SK-N-SH (cell line): ENCODE results near the gene CBFA2T2. TPM values are rescaled to one million over a fixed set of nuclear protein-coding genes. Genes with fewer than 3 reads are reported as not detected.

Experiments
- CTCF ChIA-PET: fragments of 300-600, 350-600 bp; formaldehyde crosslinking; extraction: SDS; loops from one replicate; lab custom pipeline; 2021; lab: Yijun Ruan, JAX
- POLR2A ChIA-PET: fragments of 350-600 bp; sonication (Branson Sonifier 250); formaldehyde crosslinking; extraction: SDS; loops from one replicate; lab custom pipeline; 2020; ENCODE audit warnings: antibody characterized with exemption, inconsistent platforms; lab: Yijun Ruan, JAX
- DNase-seq: peaks from one replicate; pipeline ENCODE4 v3.0.0; 2012
- H2AFZ ChIP-seq: fragments of 200-600 bp; sonication (generic); 2 replicates; pipeline ENCODE4 v1.8.1; 2016; ENCODE audit warnings: antibody characterized with exemption, mild to moderate bottlenecking, low read depth
- H3F3A ChIP-seq: fragments of 200-600 bp; sonication (generic); replicated peaks from 2 replicates; pipeline ENCODE3; 2016; ENCODE audit warnings: antibody characterized with exemption, mild to moderate bottlenecking; ENCODE audit not compliant: insufficient read depth
- H3K27ac ChIP-seq, 2 experiments: fragments of 200-500 bp in 1 of 2; fragments of 200-600 bp in 1 of 2; sonication (Bioruptor generic) in 1 of 2; sonication (generic), shearing (Covaris generic) in 1 of 2; 2 replicates each; pipeline versions ENCODE4 v1.5.1 to v1.6.1; 2014 to 2016; ENCODE audit warnings: low read depth in 2 of 2, inconsistent platforms in 1 of 2, low read length in 1 of 2, mild to moderate bottlenecking in 1 of 2, mixed read lengths in 1 of 2
- H3K27me3 ChIP-seq: fragments of 200-600 bp; sonication (generic), shearing (Covaris generic); 2 replicates; pipeline ENCODE4 v1.6.1; 2016; ENCODE audit warnings: mixed run types; ENCODE audit not compliant: insufficient read depth
- H3K36me3 ChIP-seq, 2 experiments: fragments of 200-500 bp in 1 of 2; fragments of 200-600 bp in 1 of 2; sonication (Bioruptor generic) in 1 of 2; sonication (generic) in 1 of 2; replicated peaks in 1 of 2; 2 replicates each; pipeline versions ENCODE3 to v1.5.1; 2014 to 2016; ENCODE audit warnings: low read length in 1 of 2, mild to moderate bottlenecking in 1 of 2; ENCODE audit not compliant: insufficient read depth in 2 of 2, control insufficient read depth in 1 of 2
- H3K4me1 ChIP-seq, 2 experiments: fragments of 200-500 bp in 1 of 2; fragments of 200-600 bp in 1 of 2; sonication (Bioruptor generic) in 1 of 2; sonication (generic), shearing (Covaris generic) in 1 of 2; 2 replicates each; pipeline versions ENCODE4 v1.5.1 to v1.6.1; 2014 to 2016; ENCODE audit warnings: low read depth in 1 of 2, low read length in 1 of 2, mixed run types in 1 of 2; ENCODE audit not compliant: insufficient read depth in 2 of 2, control insufficient read depth in 1 of 2
- H3K4me2 ChIP-seq: fragments of 200-600 bp; sonication (generic), shearing (Covaris generic); 2 replicates; pipeline ENCODE4 v1.6.1; 2017; ENCODE audit warnings: mixed run types
- H3K4me3 ChIP-seq, 2 experiments: fragments of 200-500 bp in 1 of 2; fragments of 200-600 bp in 1 of 2; sonication (Bioruptor generic) in 1 of 2; sonication (generic), shearing (Covaris generic) in 1 of 2; 2 replicates each; pipeline versions ENCODE4 v1.5.1 to v1.8.1; 2014 to 2016; ENCODE audit warnings: low read depth in 2 of 2, inconsistent platforms in 1 of 2, low read length in 1 of 2, mild to moderate bottlenecking in 1 of 2, mixed read lengths in 1 of 2, moderate library complexity in 1 of 2
- H3K79me2 ChIP-seq: fragments of 200-600 bp; sonication (generic); 2 replicates; pipeline ENCODE4 v1.8.1; 2017; ENCODE audit warnings: mild to moderate bottlenecking; ENCODE audit not compliant: insufficient read depth
- H3K9ac ChIP-seq: fragments of 200-600 bp; sonication (generic); 2 replicates; pipeline ENCODE4 v1.6.1; 2017; ENCODE audit warnings: mixed run types
- H3K9me2 ChIP-seq: fragments of 200-600 bp; sonication (generic); 2 replicates; pipeline ENCODE4 v1.6.1; 2017; ENCODE audit warnings: mixed run types
- H3K9me3 ChIP-seq: fragments of 200-600 bp; sonication (generic); 2 replicates; pipeline ENCODE4 v1.6.1; 2017; ENCODE audit warnings: mixed run types, mild to moderate bottlenecking, moderate library complexity
- H4K20me1 ChIP-seq: fragments of 200-600 bp; sonication (generic); 2 replicates; pipeline ENCODE4 v1.6.1; 2017; ENCODE audit warnings: mild to moderate bottlenecking, mixed run types; ENCODE audit not compliant: insufficient read depth
- ELF1 ChIP-seq: IDR thresholded peaks from 2 replicates; pipeline ENCODE4 v1.4.0; 2012
- GABPA ChIP-seq: IDR thresholded peaks from 2 replicates; pipeline ENCODE4 v1.4.0; 2012; ENCODE audit warnings: low read depth, mild to moderate bottlenecking
- GATA2 ChIP-seq: sonication (generic); formaldehyde crosslinking; IDR thresholded peaks from 2 replicates; pipeline ENCODE4 v1.5.0; 2020; ENCODE audit warnings: mild to moderate bottlenecking, missing genetic modification reagents
- JUND ChIP-seq: IDR thresholded peaks from 2 replicates; pipeline ENCODE4 v1.4.0; 2012
- MEF2A ChIP-seq: IDR thresholded peaks from 2 replicates; pipeline ENCODE4 v1.4.0; 2012; ENCODE audit warnings: low read depth, borderline replicate concordance
- NFIC ChIP-seq: IDR thresholded peaks from 2 replicates; pipeline ENCODE4 v1.4.0; 2012; ENCODE audit warnings: borderline replicate concordance
- NRF1 ChIP-seq: IDR thresholded peaks from 2 replicates; pipeline ENCODE4 v1.6.1; 2012; ENCODE audit warnings: low read depth, mild to moderate bottlenecking, low read length
- POLR2AphosphoS5 ChIP-seq: IDR thresholded peaks from 2 replicates; pipeline ENCODE4 v1.6.1; 2012; ENCODE audit warnings: low read depth, low read length
- SMC3 ChIP-seq: IDR thresholded peaks from 2 replicates; pipeline ENCODE4 v1.6.1; 2012; ENCODE audit warnings: low read depth, low read length, improper control_type of control experiment
- TCF12 ChIP-seq: IDR thresholded peaks from 2 replicates; pipeline ENCODE4 v1.4.0; 2012
- YY1 ChIP-seq: IDR thresholded peaks from 2 replicates; pipeline ENCODE4 v1.4.0; 2012; ENCODE audit warnings: low read depth, mild to moderate bottlenecking
- WGBS: methylation state at CpG from one replicate; pipeline ENCODE4 v1.1.6; 2017; ENCODE audit warnings: low lambda C conversion rate; 5-methylcytosine and 5-hydroxymethylcytosine counted together
- polyA plus RNA-seq, 3 experiments: library from polyadenylated mRNA; depleted of rRNA; stranded (reverse); fragments of >200 nt; gene quantifications; 2 replicates each; pipeline ENCODE4 v1.2.3, GENCODE V29; 2012
- TF ChIP-seq, protein P1 (sequence below): IDR thresholded peaks from 2 replicates; pipeline ENCODE4 v1.4.0; 2012; ENCODE audit warnings: low read depth, borderline replicate concordance
- TF ChIP-seq, protein P2 (sequence below): IDR thresholded peaks from 2 replicates; pipeline ENCODE4 v1.6.1; 2012; ENCODE audit warnings: mild to moderate bottlenecking, low read depth, low read length, moderate library complexity
- TF ChIP-seq, protein P3 (sequence below): IDR thresholded peaks from 2 replicates; pipeline ENCODE4 v1.4.0; 2012; ENCODE audit warnings: low read depth

CBFA2T2 gene
- polyA plus RNA-seq, 1 of the 3 experiments (the other 2 are of a cell fraction) = 11.0 TPM

- peaks cover 6% of the 10 kb centered on the region; the same call in 1 of the 2 replicates for H4K20me1 ChIP-seq
- peaks cover 22% of the 10 kb centered on the region; the same call in 1 of the 2 replicates for H3K79me2 ChIP-seq
- H3K9ac ChIP-seq = no peak overlapping the region
- 91% methylated on average over 2 of the region's 2 CpGs for WGBS
- ChIA-PET CTCF (interaction anchor here (1.1 to 1.4 kb wide), 2 partner anchors 23 to 80 kb away, joined by 3 to 4 read pairs; no protein-coding TSS in a partner anchor), POLR2A (no interaction called here)
- H3K36me3 ChIP-seq = no peaks in the 10 kb centered on the region
- H3K9me3 ChIP-seq = no peaks in the 10 kb centered on the region
- H3K4me3 ChIP-seq = no peak overlapping the region
- H3K27me3 ChIP-seq = no peaks in the 10 kb centered on the region
- no peak overlapping the region for H3K27ac ChIP-seq
- no peaks in the 10 kb centered on the region for H3K9me2 ChIP-seq
- no peak overlapping the region for H2AFZ ChIP-seq
- H3K4me1 ChIP-seq = peaks cover 4 to 14% of the 10 kb centered on the region in 2 experiments; a peak in 3 of 4 replicates
- no peak overlapping the region for H3K4me2 ChIP-seq
- H3F3A ChIP-seq = peaks cover under 1% of the 10 kb centered on the region
- no peak for DNase-seq
- TF ChIP-seq NFIC (no peak), JUND (no peak), ELF1 (no peak), GABPA (no peak), MEF2A (no peak), SMC3 (no peak), TCF12 (no peak), NRF1 (no peak), YY1 (no peak), GATA2 (CRISPR knock-in tag) (no peak), POLR2AphosphoS5 (no peak)
- TF ChIP-seq, protein P1, sequence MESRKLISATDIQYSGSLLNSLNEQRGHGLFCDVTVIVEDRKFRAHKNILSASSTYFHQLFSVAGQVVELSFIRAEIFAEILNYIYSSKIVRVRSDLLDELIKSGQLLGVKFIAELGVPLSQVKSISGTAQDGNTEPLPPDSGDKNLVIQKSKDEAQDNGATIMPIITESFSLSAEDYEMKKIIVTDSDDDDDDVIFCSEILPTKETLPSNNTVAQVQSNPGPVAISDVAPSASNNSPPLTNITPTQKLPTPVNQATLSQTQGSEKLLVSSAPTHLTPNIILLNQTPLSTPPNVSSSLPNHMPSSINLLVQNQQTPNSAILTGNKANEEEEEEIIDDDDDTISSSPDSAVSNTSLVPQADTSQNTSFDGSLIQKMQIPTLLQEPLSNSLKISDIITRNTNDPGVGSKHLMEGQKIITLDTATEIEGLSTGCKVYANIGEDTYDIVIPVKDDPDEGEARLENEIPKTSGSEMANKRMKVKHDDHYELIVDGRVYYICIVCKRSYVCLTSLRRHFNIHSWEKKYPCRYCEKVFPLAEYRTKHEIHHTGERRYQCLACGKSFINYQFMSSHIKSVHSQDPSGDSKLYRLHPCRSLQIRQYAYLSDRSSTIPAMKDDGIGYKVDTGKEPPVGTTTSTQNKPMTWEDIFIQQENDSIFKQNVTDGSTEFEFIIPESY = no peak
- TF ChIP-seq, protein P2, sequence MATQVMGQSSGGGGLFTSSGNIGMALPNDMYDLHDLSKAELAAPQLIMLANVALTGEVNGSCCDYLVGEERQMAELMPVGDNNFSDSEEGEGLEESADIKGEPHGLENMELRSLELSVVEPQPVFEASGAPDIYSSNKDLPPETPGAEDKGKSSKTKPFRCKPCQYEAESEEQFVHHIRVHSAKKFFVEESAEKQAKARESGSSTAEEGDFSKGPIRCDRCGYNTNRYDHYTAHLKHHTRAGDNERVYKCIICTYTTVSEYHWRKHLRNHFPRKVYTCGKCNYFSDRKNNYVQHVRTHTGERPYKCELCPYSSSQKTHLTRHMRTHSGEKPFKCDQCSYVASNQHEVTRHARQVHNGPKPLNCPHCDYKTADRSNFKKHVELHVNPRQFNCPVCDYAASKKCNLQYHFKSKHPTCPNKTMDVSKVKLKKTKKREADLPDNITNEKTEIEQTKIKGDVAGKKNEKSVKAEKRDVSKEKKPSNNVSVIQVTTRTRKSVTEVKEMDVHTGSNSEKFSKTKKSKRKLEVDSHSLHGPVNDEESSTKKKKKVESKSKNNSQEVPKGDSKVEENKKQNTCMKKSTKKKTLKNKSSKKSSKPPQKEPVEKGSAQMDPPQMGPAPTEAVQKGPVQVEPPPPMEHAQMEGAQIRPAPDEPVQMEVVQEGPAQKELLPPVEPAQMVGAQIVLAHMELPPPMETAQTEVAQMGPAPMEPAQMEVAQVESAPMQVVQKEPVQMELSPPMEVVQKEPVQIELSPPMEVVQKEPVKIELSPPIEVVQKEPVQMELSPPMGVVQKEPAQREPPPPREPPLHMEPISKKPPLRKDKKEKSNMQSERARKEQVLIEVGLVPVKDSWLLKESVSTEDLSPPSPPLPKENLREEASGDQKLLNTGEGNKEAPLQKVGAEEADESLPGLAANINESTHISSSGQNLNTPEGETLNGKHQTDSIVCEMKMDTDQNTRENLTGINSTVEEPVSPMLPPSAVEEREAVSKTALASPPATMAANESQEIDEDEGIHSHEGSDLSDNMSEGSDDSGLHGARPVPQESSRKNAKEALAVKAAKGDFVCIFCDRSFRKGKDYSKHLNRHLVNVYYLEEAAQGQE = no peak
- TF ChIP-seq, protein P3, sequence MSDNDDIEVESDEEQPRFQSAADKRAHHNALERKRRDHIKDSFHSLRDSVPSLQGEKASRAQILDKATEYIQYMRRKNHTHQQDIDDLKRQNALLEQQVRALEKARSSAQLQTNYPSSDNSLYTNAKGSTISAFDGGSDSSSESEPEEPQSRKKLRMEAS = no peak
- TF ChIP-seq, all 33 proteins: peak for 0
These were observed 47.7 kb downstream of the CBFA2T2 start for GRCh38 chr20:33537608-33538007.
